Measurements from ENCODE around the gene FGFBP1. TPM values are rescaled to one million over a fixed set of nuclear protein-coding genes. Genes with fewer than 3 reads are reported as not detected.

The FGFBP1 gene
- total RNA-seq, 1 experiment from 2014 or later = not detected

DNA sequence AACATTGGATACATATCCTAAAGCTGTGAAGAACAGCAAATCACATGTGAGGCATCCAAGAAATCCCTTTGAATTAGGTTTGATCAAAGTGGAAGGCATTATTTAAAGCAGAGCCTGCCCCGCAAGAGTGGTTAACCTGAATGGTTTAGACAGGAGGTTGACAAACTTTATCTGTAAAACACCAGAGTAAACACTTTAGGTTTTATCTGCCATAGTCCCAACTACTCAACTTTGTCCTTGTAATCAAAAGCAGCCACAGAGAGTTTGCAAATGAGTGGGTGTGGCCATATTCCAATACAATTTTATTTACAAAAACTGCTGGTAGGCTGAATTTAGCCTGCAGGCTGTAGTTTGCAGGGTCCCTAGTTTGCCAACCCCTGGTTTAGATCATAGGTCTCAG is 49.7 kb upstream of the FGFBP1 start:
- Mint-ChIP-seq H3K27me3 (ENCODE audit: low read depth) (no peaks in the 10 kb centered on the region), H3K27ac (no peak overlapping the region), H3K36me3 (ENCODE audit: insufficient read depth in 1 of 3, low read depth in 3 of 3) (peaks cover 60 to 92% (median 90%) of the 10 kb centered on the region in 3 experiments), H3K9me3 (peaks cover 0 to 3% of the 10 kb centered on the region in 2 experiments; a peak in 2 of 5 replicates), H3K4me3 (no peak overlapping the region), H3K4me1 (peaks cover 0 to 8% of the 10 kb centered on the region in 2 experiments; a peak in 1 of 4 replicates)
- Histone ChIP-seq H3K23ac (ENCODE audit: insufficient read length, low read depth, low read length) (no peak overlapping the region), H4K8ac (replicated peaks; ENCODE audit: insufficient read length, low read depth, low read length) (no peak overlapping the region), H2BK120ac (ENCODE audit: low read depth, low read length, poor library complexity, severe bottlenecking) (no peak overlapping the region), H3K4me2 (ENCODE audit: insufficient read depth, insufficient read length, low read length) (no peak overlapping the region), H2AK5ac (ENCODE audit: insufficient read length, low read length) (no peak overlapping the region), H2AFZ (ENCODE audit: low read length) (no peak overlapping the region), H4K91ac (ENCODE audit: insufficient read length, low read depth, low read length) (no peak overlapping the region), H3K9ac (ENCODE audit: extremely low read depth, insufficient read length, low read length) (no peak overlapping the region), H3K14ac (ENCODE audit: insufficient read depth, low read length) (no peak overlapping the region), H3K56ac (ENCODE audit: insufficient read length, low read depth, low read length) (no peak overlapping the region), H4K5ac (ENCODE audit: insufficient read length, low read depth, low read length) (no peak overlapping the region), H2BK12ac (ENCODE audit: insufficient read length, low read depth, low read length) (no peak overlapping the region), H3K4ac (ENCODE audit: low read depth, low read length) (no peak overlapping the region), H3K18ac (ENCODE audit: insufficient read length, low read depth, low read length) (no peak overlapping the region), H3K27me3 (ENCODE audit: insufficient read depth, low read length) (no peaks in the 10 kb centered on the region), H3T11ph (ENCODE audit: low read length) (no peak overlapping the region), H3K23me2 (ENCODE audit: insufficient read length, low read depth, low read length, poor library complexity, severe bottlenecking) (no peaks in the 10 kb centered on the region), H4K20me1 (ENCODE audit: control insufficient read depth, insufficient read depth, insufficient read length) (no peaks in the 10 kb centered on the region), H2BK5ac (ENCODE audit: insufficient read length, low read length) (no peak overlapping the region), H2BK20ac (ENCODE audit: low read depth, low read length, poor library complexity, severe bottlenecking) (no peak overlapping the region), H3K4me1 (ENCODE audit: insufficient read depth, low read length) (no peaks in the 10 kb centered on the region), H3K27ac (ENCODE audit: insufficient read length, low read depth, low read length) (no peak overlapping the region), H3K9me3 (ENCODE audit: control insufficient read depth, low read depth, low read length) (peaks cover 5% of the 10 kb centered on the region), H3K79me2 (ENCODE audit: insufficient read depth, low read length) (no peaks in the 10 kb centered on the region), H2BK15ac (ENCODE audit: low read depth, low read length) (no peak overlapping the region), H3K79me1 (ENCODE audit: insufficient read depth, low read depth, low read length, poor library complexity, severe bottlenecking) (no peaks in the 10 kb centered on the region)
- TF ChIP-seq CTCF (conservative IDR thresholded peaks at IDR 0.05) = no peak
- WGBS (ENCODE audit: extremely low coverage, insufficient read length, low lambda C conversion rate) = no CpG with 5 or more reads among the region's 1 CpG
- DNase-seq = no peak
